ENCODE measurements around the gene PRKAA1. TPM values are rescaled to one million over a fixed set of nuclear protein-coding genes. Genes with fewer than 3 reads are reported as not detected.

Gene PRKAA1
- total RNA-seq, 2 donors from 2014 or later, result 39.2 to 60.3 TPM

Other genes starting within 250 kb of the PRKAA1 start
- 100 to 1,000 TPM in 1 of 2 donors, 10 to 100 TPM in 1; 42.6 to 100 TPM for gene PTGER4, start 118.5 kb downstream of the PRKAA1 start, total RNA-seq
- 10 to 100 TPM; 14.1 to 21.4 TPM for gene TTC33, start 42.4 kb downstream of the PRKAA1 start, total RNA-seq
- 1,000 to 10,000 TPM; 1,599 to 2,067 TPM for gene RPL37, start 36.8 kb upstream of the PRKAA1 start, total RNA-seq
- gene CARD6, start 43.0 kb upstream of the PRKAA1 start, total RNA-seq, result 1 to 10 TPM; 3.6 to 4.8 TPM
- gene C7, start 111.1 kb upstream of the PRKAA1 start, total RNA-seq, result not detected